Mammary epithelial cell (primary cell): Measurements from ENCODE around the gene DGKI.

Experiments
- CTCF ChIP-seq, 2 donors: IDR thresholded peaks in 1 of 2; conservative IDR thresholded peaks in 1 of 2; 2 replicates each; pipeline ENCODE4 v1.5.1; 2011 to 2012; ENCODE audit warnings: inconsistent platforms in 2 of 2, low read length in 2 of 2, mild to moderate bottlenecking in 2 of 2, control low read depth in 1 of 2, low read depth in 1 of 2; ENCODE audit not compliant: insufficient read depth in 1 of 2; ENCODE audit errors: extremely low read depth in 1 of 2
- EZH2 ChIP-seq: IDR thresholded peaks from 2 replicates; pipeline ENCODE4 v1.6.1; 2012; ENCODE audit warnings: low read length, inconsistent platforms, borderline replicate concordance

GRCh38 chr7:137345799-137346449 lies 500.9 kb downstream of the DGKI start:
- TF ChIP-seq CTCF (conservative IDR thresholded peaks at IDR 0.05 in 1 of 2, IDR thresholded peaks at IDR 0.05 in 1 of 2; ENCODE audit: extremely low read depth in 1 of 2, insufficient read depth in 1 of 2, low read depth in 1 of 2, low read length in 2 of 2) (no peak), EZH2 (no peak)
